H9 (cell line): ENCODE data around the gene TIGD1. TPM values are rescaled to one million over a fixed set of nuclear protein-coding genes. Genes with fewer than 3 reads are reported as not detected.

ENCODE experiments used
- DNase-seq: peaks from one replicate; pipeline ENCODE4 v3.0.0-alpha.2; 2017
- H2AFZ ChIP-seq: one replicate; pipeline ENCODE4 v1.6.1; 2013; ENCODE audit warnings: mild to moderate bottlenecking, low read length, control low read depth, moderate library complexity
- H2AK5ac ChIP-seq: 2 replicates; pipeline ENCODE4 v1.6.1; 2013; ENCODE audit warnings: low read length, control low read depth, mixed read lengths; ENCODE audit not compliant: insufficient read length
- H2BK120ac ChIP-seq: one replicate; pipeline ENCODE4 v1.6.1; 2013; ENCODE audit warnings: low read depth, mild to moderate bottlenecking, low read length, control low read depth, inconsistent platforms; ENCODE audit not compliant: poor library complexity, severe bottlenecking
- H2BK12ac ChIP-seq: 2 replicates; pipeline ENCODE4 v1.6.1; 2013; ENCODE audit warnings: low read length, control low read depth, mixed read lengths, low read depth; ENCODE audit not compliant: insufficient read length
- H2BK15ac ChIP-seq: 2 replicates; pipeline ENCODE4 v1.6.1; 2013; ENCODE audit warnings: low read depth, low read length, control low read depth
- H2BK20ac ChIP-seq: one replicate; pipeline ENCODE4 v1.6.1; 2013; ENCODE audit warnings: low read depth, mild to moderate bottlenecking, low read length, control low read depth, inconsistent platforms; ENCODE audit not compliant: poor library complexity, severe bottlenecking
- H2BK5ac ChIP-seq: 2 replicates; pipeline ENCODE4 v1.6.1; 2013; ENCODE audit warnings: low read length, control low read depth, mixed read lengths; ENCODE audit not compliant: insufficient read length
- H3K14ac ChIP-seq: 2 replicates; pipeline ENCODE4 v1.6.1; 2013; ENCODE audit warnings: low read length, control low read depth; ENCODE audit not compliant: insufficient read depth
- H3K18ac ChIP-seq: 2 replicates; pipeline ENCODE4 v1.6.1; 2013; ENCODE audit warnings: low read depth, mild to moderate bottlenecking, mixed read lengths, low read length, control low read depth; ENCODE audit not compliant: insufficient read length
- H3K23ac ChIP-seq: 2 replicates; pipeline ENCODE4 v1.6.1; 2013; ENCODE audit warnings: low read length, control low read depth, mixed read lengths, low read depth; ENCODE audit not compliant: insufficient read length
- H3K23me2 ChIP-seq: 2 replicates; pipeline ENCODE4 v1.6.1; 2013; ENCODE audit warnings: low read depth, mild to moderate bottlenecking, mixed read lengths, low read length, control low read depth; ENCODE audit not compliant: insufficient read length, poor library complexity, severe bottlenecking
- H3K27ac ChIP-seq: 2 replicates; pipeline ENCODE4 v1.5.1; 2013; ENCODE audit warnings: low read length, control low read depth, mixed read lengths, low read depth; ENCODE audit not compliant: insufficient read length
- H3K27me3 ChIP-seq: 2 replicates; pipeline ENCODE4 v1.6.1; 2013; ENCODE audit warnings: low read length, control low read depth, inconsistent platforms; ENCODE audit not compliant: insufficient read depth
- H3K4ac ChIP-seq: 2 replicates; pipeline ENCODE4 v1.6.1; 2013; ENCODE audit warnings: low read depth, mild to moderate bottlenecking, control low read depth, inconsistent platforms, low read length, moderate library complexity
- H3K4me1 ChIP-seq: 2 replicates; pipeline ENCODE4 v1.6.1; 2013; ENCODE audit warnings: low read length, control low read depth, inconsistent platforms; ENCODE audit not compliant: insufficient read depth
- H3K4me2 ChIP-seq: 2 replicates; pipeline ENCODE4 v1.6.1; 2013; ENCODE audit warnings: low read length, control low read depth, mixed read lengths; ENCODE audit not compliant: insufficient read length, insufficient read depth
- H3K56ac ChIP-seq: 2 replicates; pipeline ENCODE4 v1.6.1; 2013; ENCODE audit warnings: low read depth, mild to moderate bottlenecking, mixed read lengths, low read length, control low read depth; ENCODE audit not compliant: insufficient read length
- H3K79me1 ChIP-seq: 2 replicates; pipeline ENCODE4 v1.6.1; 2013; ENCODE audit warnings: low read depth, mild to moderate bottlenecking, moderate library complexity, low read length, control low read depth, inconsistent platforms; ENCODE audit not compliant: insufficient read depth, poor library complexity, severe bottlenecking
- H3K79me2 ChIP-seq: 2 replicates; pipeline ENCODE4 v1.6.1; 2013; ENCODE audit warnings: low read length, control low read depth, inconsistent platforms; ENCODE audit not compliant: insufficient read depth
- H3K9ac ChIP-seq: 2 replicates; pipeline ENCODE4 v1.6.1; 2013; ENCODE audit warnings: low read length, control low read depth, mixed read lengths; ENCODE audit not compliant: insufficient read length; ENCODE audit errors: extremely low read depth
- H3K9me3 ChIP-seq: one replicate; pipeline ENCODE4 v1.6.1; 2013; ENCODE audit warnings: low read depth, low read length, inconsistent platforms; ENCODE audit not compliant: control insufficient read depth
- H3T11ph ChIP-seq: one replicate; pipeline ENCODE4 v1.6.1; 2013; ENCODE audit warnings: mild to moderate bottlenecking, low read length, control low read depth, inconsistent platforms
- H4K20me1 ChIP-seq: one replicate; pipeline ENCODE4 v1.6.1; 2013; ENCODE audit not compliant: control insufficient read depth, insufficient read length, insufficient read depth
- H4K5ac ChIP-seq: 2 replicates; pipeline ENCODE4 v1.6.1; 2013; ENCODE audit warnings: low read depth, mild to moderate bottlenecking, mixed read lengths, low read length, control low read depth; ENCODE audit not compliant: insufficient read length
- H4K8ac ChIP-seq: replicated peaks from 2 replicates; pipeline ENCODE4 v1.6.1; 2013; ENCODE audit warnings: low read length, control low read depth, mixed read lengths, low read depth; ENCODE audit not compliant: insufficient read length
- H4K91ac ChIP-seq: 2 replicates; pipeline ENCODE4 v1.6.1; 2013; ENCODE audit warnings: low read depth, mild to moderate bottlenecking, moderate library complexity, mixed read lengths, low read length, control low read depth; ENCODE audit not compliant: insufficient read length
- H3K27ac Mint-ChIP-seq, 3 experiments: 2 replicates in 2 of 3; 3 replicates in 1 of 3; pipeline ENCODE4 v1.8.0; 2020 to 2021; ENCODE audit warnings: mixed read lengths in 3 of 3, mild to moderate bottlenecking in 1 of 3, moderate library complexity in 1 of 3
- H3K27me3 Mint-ChIP-seq: 2 replicates; pipeline ENCODE4 v1.8.0; 2021; ENCODE audit warnings: low read depth, mild to moderate bottlenecking, moderate library complexity, mixed read lengths
- H3K36me3 Mint-ChIP-seq, 3 experiments: 2 replicates in 2 of 3; 3 replicates in 1 of 3; pipeline ENCODE4 v1.8.0; 2020 to 2021; ENCODE audit warnings: low read depth in 3 of 3, mixed read lengths in 3 of 3; ENCODE audit not compliant: insufficient read depth in 1 of 3
- H3K4me1 Mint-ChIP-seq, 2 experiments: 2 replicates each; pipeline ENCODE4 v1.8.0; 2020; ENCODE audit warnings: mixed read lengths in 2 of 2
- H3K4me3 Mint-ChIP-seq, 2 experiments: 2 replicates in 1 of 2; 3 replicates in 1 of 2; pipeline ENCODE4 v1.8.0; 2020 to 2021; ENCODE audit warnings: mild to moderate bottlenecking in 2 of 2, mixed read lengths in 2 of 2, moderate library complexity in 1 of 2
- H3K9me3 Mint-ChIP-seq, 2 experiments: 2 replicates in 1 of 2; 3 replicates in 1 of 2; pipeline ENCODE4 v1.8.0; 2020; ENCODE audit warnings: mild to moderate bottlenecking in 2 of 2, mixed read lengths in 2 of 2, moderate library complexity in 1 of 2
- CTCF ChIP-seq: fragments of 200-600 bp; sonication (generic); conservative IDR thresholded peaks from 3 replicates; pipeline ENCODE4 v1.8.0; 2021; ENCODE audit warnings: antibody characterized with exemption, mild to moderate bottlenecking
- WGBS: extraction: QIAGEN DNeasy Blood & Tissue Kit; methylation state at CpG from one replicate; pipeline ENCODE4 v1.1.7; 2013; ENCODE audit warnings: missing lambda C conversion rate, low lambda C conversion rate, mixed read lengths; ENCODE audit not compliant: insufficient read length; ENCODE audit errors: extremely low coverage; 5-methylcytosine and 5-hydroxymethylcytosine counted together
- long read RNA-seq: library from polyadenylated mRNA; unstranded; transcript quantifications from one replicate; pipeline ENCODE4 v2.0.0, GENCODE V29; 2020
- total RNA-seq: library from RNA; stranded (reverse); gene quantifications from 2 replicates; pipeline ENCODE4 v1.2.1, GENCODE V29; 2021

TIGD1 gene
- 4.8 and 6.3 TPM in 2 replicates for total RNA-seq
- long read RNA-seq, partial matches to known transcripts: 0 of 2 reads
- long read RNA-seq, other reads (novel, unspliced or antisense): 1 of 2 reads

- H3K27me3 Mint-ChIP-seq: no peaks in the 10 kb centered on the region
- peak within 1 kb of the TSS; percentile 94 for H3K4me2 ChIP-seq
- no peak within 1 kb of the TSS for H3K4ac ChIP-seq
- no peak within 1 kb of the TSS for H2AFZ ChIP-seq
- no peak within 1 kb of the TSS for H3K56ac ChIP-seq
- peak within 1 kb of the TSS; percentile 83 for H3K18ac ChIP-seq
- peaks cover 12 to 16% of the 10 kb centered on the region in 2 experiments for H3K4me1 Mint-ChIP-seq
- H3K4me1 ChIP-seq: no peaks in the 10 kb centered on the region; the same call in 1 of the 2 replicates
- WGBS: no CpG with 5 or more reads among the region's 81 CpGs
- H2BK5ac ChIP-seq: peak within 1 kb of the TSS; percentile 4
- no peak within 1 kb of the TSS for H4K91ac ChIP-seq
- peak within 1 kb of the TSS; percentile 63 for H2BK120ac ChIP-seq
- H3K79me1 ChIP-seq: peaks cover 6% of the 10 kb centered on the region
- H3K27ac ChIP-seq: peak within 1 kb of the TSS; percentile 21
- H2BK12ac ChIP-seq: no peak within 1 kb of the TSS
- peaks cover 33 to 49% (median 34%) of the 10 kb centered on the region in 3 experiments for H3K36me3 Mint-ChIP-seq
- H3T11ph ChIP-seq: no peak within 1 kb of the TSS
- no peaks in the 10 kb centered on the region for H3K9me3 ChIP-seq
- H3K9ac ChIP-seq: peak within 1 kb of the TSS; percentile 94
- H3K4me3 Mint-ChIP-seq: peak within 1 kb of the TSS; percentile 95 to 99
- no peak within 1 kb of the TSS; the same call in 1 of the 2 replicates for H2BK15ac ChIP-seq
- DNase-seq: peak; percentile 93
- no peaks in the 10 kb centered on the region for H4K20me1 ChIP-seq
- H3K14ac ChIP-seq: peak within 1 kb of the TSS; percentile 97
- peaks cover 9% of the 10 kb centered on the region for H3K23me2 ChIP-seq
- no peaks in the 10 kb centered on the region for H3K27me3 ChIP-seq
- no peak within 1 kb of the TSS for H2AK5ac ChIP-seq
- peak; percentile 45 for TF ChIP-seq CTCF
- no peak within 1 kb of the TSS for H3K23ac ChIP-seq
- peaks cover 12% of the 10 kb centered on the region; the same call in 1 of the 2 replicates for H3K79me2 ChIP-seq
- H4K5ac ChIP-seq: peak within 1 kb of the TSS; percentile 59
- H3K9me3 Mint-ChIP-seq: peaks cover 17 to 18% of the 10 kb centered on the region in 2 experiments
- H4K8ac ChIP-seq: no peak within 1 kb of the TSS
- no peak within 1 kb of the TSS for H2BK20ac ChIP-seq
- H3K27ac Mint-ChIP-seq: peak within 1 kb of the TSS; percentile 97 to 99 (median 98)
These were observed at the start of gene TIGD1, which contains the start of gene EIF4E2 for GRCh38 chr2:232550354-232551249. TIGD1 (minus strand) TSS chr2:232550557; CDS start chr2:232549882, 675 bp downstream. EIF4E2 (plus strand) TSS chr2:232550689; CDS start chr2:232550725, 36 bp downstream.
